Neural cell (in vitro differentiated cells): Measurements from ENCODE around the gene GATB. TPM values are rescaled to one million over a fixed set of nuclear protein-coding genes. Genes with fewer than 3 reads are reported as not detected.

Experiments
- H2AFZ ChIP-seq: fragments of 200-600, 300-800 bp; sonication (generic), shearing (Covaris generic); 2 replicates; pipeline ENCODE4 v1.6.0; 2014; ENCODE audit warnings: low read depth, mild to moderate bottlenecking, antibody characterized with exemption, low read length, moderate library complexity
- H3F3A ChIP-seq: fragments of 200-600 bp; shearing (Covaris generic); 2 replicates; pipeline ENCODE4 v1.6.1; 2016; ENCODE audit warnings: mild to moderate bottlenecking, moderate library complexity, mixed read lengths, antibody characterized with exemption, low read length; ENCODE audit not compliant: insufficient read depth, poor library complexity, severe bottlenecking
- H3K27ac ChIP-seq: fragments of 200-600, 300-800 bp; sonication (generic), shearing (Covaris generic); 2 replicates; pipeline ENCODE4 v1.5.1; 2014; ENCODE audit warnings: mild to moderate bottlenecking, low read length, moderate library complexity
- H3K27me3 ChIP-seq: fragments of 300-800, 200-600 bp; sonication (generic), shearing (Covaris generic); 2 replicates; pipeline ENCODE4 v1.6.0; 2014; ENCODE audit warnings: mild to moderate bottlenecking, low read depth, low read length, moderate library complexity; ENCODE audit not compliant: insufficient read depth
- H3K36me3 ChIP-seq: fragments of 300-800, 200-600 bp; sonication (generic), shearing (Covaris generic); 2 replicates; pipeline ENCODE4 v1.5.1; 2014; ENCODE audit warnings: mild to moderate bottlenecking, antibody characterized with exemption, low read length, moderate library complexity; ENCODE audit not compliant: insufficient read depth
- H3K4me2 ChIP-seq: fragments of 300-800, 200-600 bp; sonication (generic), shearing (Covaris generic); 2 replicates; pipeline ENCODE4 v1.6.0; 2014; ENCODE audit warnings: mild to moderate bottlenecking, low read length
- H3K4me3 ChIP-seq: fragments of 300-800, 200-600 bp; sonication (generic), shearing (Covaris generic); 2 replicates; pipeline ENCODE4 v1.5.1; 2014; ENCODE audit warnings: mild to moderate bottlenecking, low read length, moderate library complexity
- H3K79me2 ChIP-seq: fragments of 200-600 bp; shearing (Covaris generic); replicated peaks from 2 replicates; pipeline ENCODE4 v1.6.0; 2014; ENCODE audit warnings: mild to moderate bottlenecking, low read length, moderate library complexity; ENCODE audit not compliant: insufficient read depth
- H3K9ac ChIP-seq: fragments of 300-800, 200-600 bp; sonication (generic), shearing (Covaris generic); 2 replicates; pipeline ENCODE4 v1.6.1; 2016; ENCODE audit warnings: mild to moderate bottlenecking, low read length, mixed read lengths
- H3K9me2 ChIP-seq: fragments of 200-600 bp; shearing (Covaris generic); 2 replicates; pipeline ENCODE4 v1.6.1; 2016; ENCODE audit warnings: mild to moderate bottlenecking, low read length, mixed read lengths; ENCODE audit not compliant: insufficient read depth
- H3K9me3 ChIP-seq: fragments of 200-600, 300-800 bp; sonication (generic), shearing (Covaris generic); 2 replicates; pipeline ENCODE4 v1.6.1; 2016; ENCODE audit warnings: mild to moderate bottlenecking, mixed run types, low read length, moderate library complexity, mixed read lengths
- H4K20me1 ChIP-seq: fragments of 200-600 bp; shearing (Covaris generic); 2 replicates; pipeline ENCODE4 v1.6.1; 2016; ENCODE audit warnings: mild to moderate bottlenecking, mixed run types; ENCODE audit not compliant: insufficient read depth
- CTCF ChIP-seq: fragments of 450-650 bp; IDR thresholded peaks from 2 replicates; pipeline ENCODE4 v1.5.1; 2014; ENCODE audit warnings: antibody characterized with exemption, mild to moderate bottlenecking, moderate library complexity; ENCODE audit not compliant: poor library complexity, severe bottlenecking
- EP300 ChIP-seq: fragments of 450-650 bp; conservative IDR thresholded peaks from 2 replicates; pipeline ENCODE4 v1.6.1; 2014; ENCODE audit warnings: antibody characterized with exemption, mild to moderate bottlenecking, moderate library complexity; ENCODE audit not compliant: poor library complexity, severe bottlenecking
- EZH2 ChIP-seq: fragments of 200-600, 300-800 bp; shearing (Covaris generic), sonication (generic); IDR thresholded peaks from 2 replicates; pipeline ENCODE4 v1.6.1; 2014; ENCODE audit warnings: antibody characterized with exemption, low read length, borderline replicate concordance, mild to moderate bottlenecking; ENCODE audit not compliant: insufficient read depth, poor library complexity, severe bottlenecking
- MXI1 ChIP-seq: fragments of 450-650 bp; conservative IDR thresholded peaks from 2 replicates; pipeline ENCODE4 v1.6.1; 2014; ENCODE audit warnings: antibody characterized with exemption, mild to moderate bottlenecking; ENCODE audit not compliant: poor library complexity, severe bottlenecking
- POLR2AphosphoS5 ChIP-seq: IDR thresholded peaks from 2 replicates; pipeline ENCODE4 v1.6.1; 2012
- RAD21 ChIP-seq: fragments of 450-650 bp; conservative IDR thresholded peaks from 2 replicates; pipeline ENCODE4 v1.6.1; 2014; ENCODE audit warnings: antibody characterized with exemption, mild to moderate bottlenecking, moderate library complexity
- REST ChIP-seq: IDR thresholded peaks from 2 replicates; pipeline ENCODE4 v1.6.1; 2012; ENCODE audit warnings: borderline replicate concordance
- SMC3 ChIP-seq: fragments of 450-650 bp; conservative IDR thresholded peaks from 2 replicates; pipeline ENCODE4 v1.6.1; 2014; ENCODE audit warnings: antibody characterized with exemption, mild to moderate bottlenecking, moderate library complexity; ENCODE audit not compliant: poor library complexity
- TAF1 ChIP-seq: IDR thresholded peaks from 2 replicates; pipeline ENCODE4 v1.6.1; 2012; ENCODE audit warnings: low read depth
- polyA plus RNA-seq: library from polyadenylated mRNA; depleted of rRNA; stranded (reverse); fragments of >200 nt; gene quantifications from 2 replicates; pipeline ENCODE4 v1.2.3, GENCODE V29; 2014

The GATB gene
- polyA plus RNA-seq, 1 donor from 2014 or later = 15.3 TPM

- Histone ChIP-seq H3K79me2 (no peaks in the 10 kb centered on the region), H3K27ac (no peak overlapping the region), H4K20me1 (no peaks in the 10 kb centered on the region), H3K4me2 (no peak overlapping the region), H3K27me3 (no peaks in the 10 kb centered on the region), H2AFZ (no peak overlapping the region), H3K9me3 (no peaks in the 10 kb centered on the region), H3K9ac (no peak overlapping the region), H3K36me3 (no peaks in the 10 kb centered on the region), H3K4me3 (no peak overlapping the region), H3K9me2 (no peaks in the 10 kb centered on the region), H3F3A (no peaks in the 10 kb centered on the region)
- TF ChIP-seq MXI1 (no peak), REST (no peak), TAF1 (no peak), POLR2AphosphoS5 (no peak), RAD21 (no peak), EP300 (no peak), SMC3 (no peak), EZH2 (no peak), CTCF (no peak)
These were observed 48.9 kb upstream of the GATB start for GRCh38 chr4:151809716-151810115.

- no peak overlapping the region for H3K4me2 ChIP-seq
- H2AFZ ChIP-seq = no peak overlapping the region
- no peaks in the 10 kb centered on the region for H3K9me3 ChIP-seq
- H3K79me2 ChIP-seq = no peaks in the 10 kb centered on the region
- H3K9ac ChIP-seq = no peak overlapping the region
- no peaks in the 10 kb centered on the region for H3F3A ChIP-seq
- TF ChIP-seq POLR2AphosphoS5 = no peak
- no peak for TF ChIP-seq TAF1
- TF ChIP-seq EP300 = no peak
- TF ChIP-seq CTCF = no peak
- no peak for TF ChIP-seq EZH2
- TF ChIP-seq REST = no peak
- TF ChIP-seq MXI1 = no peak
- no peak for TF ChIP-seq RAD21
- no peak for TF ChIP-seq SMC3
- H3K27ac ChIP-seq = no peak overlapping the region
- no peaks in the 10 kb centered on the region for H3K36me3 ChIP-seq
- H3K27me3 ChIP-seq = no peaks in the 10 kb centered on the region
- H4K20me1 ChIP-seq = no peaks in the 10 kb centered on the region
- no peak overlapping the region for H3K4me3 ChIP-seq
- H3K9me2 ChIP-seq = no peaks in the 10 kb centered on the region
These were observed 47.7 kb upstream of the GATB start for GRCh38 chr4:151808542-151808941.
